Liver (tissue), 8 donors: ENCODE measurements around the gene SMIM45.

ENCODE experiments used
- DNase-seq: peaks from one replicate; pipeline ENCODE4 v3.0.0-alpha.2; 2017; ENCODE audit warnings: low spot score
- H3K27ac ChIP-seq, 2 donors: one replicate each; pipeline ENCODE4 v1.7.0; 2013; ENCODE audit warnings: inconsistent platforms in 2 of 2, low read length in 2 of 2, control low read depth in 1 of 2, low read depth in 1 of 2, mild to moderate bottlenecking in 1 of 2
- H3K27me3 ChIP-seq, 4 donors: one replicate each; pipeline versions ENCODE4 v1.6.1 to v1.7.0; 2013; ENCODE audit warnings: low read length in 3 of 4, inconsistent platforms in 1 of 4, mild to moderate bottlenecking in 1 of 4, moderate library complexity in 1 of 4; ENCODE audit not compliant: control insufficient read depth in 4 of 4, insufficient read depth in 4 of 4
- H3K36me3 ChIP-seq, 4 donors: one replicate each; pipeline versions ENCODE4 v1.6.1 to v1.7.0; 2013; ENCODE audit warnings: low read length in 3 of 4, mild to moderate bottlenecking in 3 of 4, low read depth in 1 of 4, moderate library complexity in 1 of 4; ENCODE audit not compliant: control insufficient read depth in 4 of 4, insufficient read depth in 3 of 4
- H3K4me1 ChIP-seq, 4 donors: one replicate each; pipeline versions ENCODE4 v1.6.1 to v1.7.0; 2013; ENCODE audit warnings: low read length in 3 of 4, mild to moderate bottlenecking in 3 of 4, moderate library complexity in 1 of 4; ENCODE audit not compliant: control insufficient read depth in 4 of 4, insufficient read depth in 4 of 4
- H3K4me3 ChIP-seq, 3 donors: one replicate each; pipeline versions ENCODE4 v1.6.1 to v1.7.0; 2013; ENCODE audit warnings: low read length in 3 of 3, control low read depth in 1 of 3, low read depth in 1 of 3, mild to moderate bottlenecking in 1 of 3
- H3K9ac ChIP-seq, 2 donors: one replicate each; pipeline ENCODE4 v1.7.0; 2013; ENCODE audit warnings: low read length in 2 of 2, mild to moderate bottlenecking in 2 of 2, moderate library complexity in 2 of 2, control low read depth in 1 of 2, low read depth in 1 of 2
- H3K9me3 ChIP-seq, 4 donors: one replicate each; pipeline versions ENCODE4 v1.6.1 to v1.7.0; 2013; ENCODE audit warnings: low read length in 3 of 4; ENCODE audit not compliant: control insufficient read depth in 4 of 4
- CTCF ChIP-seq: fragments of 150-350 bp; IDR thresholded peaks from 2 replicates; pipeline ENCODE4 v1.5.1; 2017; ENCODE audit warnings: improper control_type of control experiment, low read depth, low read length; ENCODE audit not compliant: missing input control
- EGR1 ChIP-seq, 2 donors: IDR thresholded peaks; 2 replicates each; pipeline ENCODE4 v1.6.1; 2016 to 2018; ENCODE audit warnings: antibody characterized with exemption in 2 of 2, low read depth in 2 of 2
- FOXA1 ChIP-seq: IDR thresholded peaks from 2 replicates; pipeline ENCODE4 v1.6.1; 2016; ENCODE audit warnings: antibody characterized with exemption
- FOXA2 ChIP-seq: IDR thresholded peaks from 2 replicates; pipeline ENCODE4 v1.6.1; 2016; ENCODE audit warnings: antibody characterized with exemption
- GABPA ChIP-seq, 2 donors: IDR thresholded peaks in 1 of 2; conservative IDR thresholded peaks in 1 of 2; 2 replicates each; pipeline ENCODE4 v1.6.1; 2016; ENCODE audit warnings: antibody characterized with exemption in 2 of 2, mild to moderate bottlenecking in 1 of 2, moderate library complexity in 1 of 2
- HNF4A ChIP-seq, 2 donors: conservative IDR thresholded peaks; 2 replicates each; pipeline ENCODE4 v1.6.1; 2016; ENCODE audit warnings: antibody characterized with exemption in 2 of 2, mild to moderate bottlenecking in 2 of 2
- HNF4G ChIP-seq: IDR thresholded peaks from 2 replicates; pipeline ENCODE4 v1.6.1; 2016; ENCODE audit warnings: antibody characterized with exemption
- JUND ChIP-seq, 2 donors: IDR thresholded peaks; 2 replicates each; pipeline ENCODE4 v1.6.1; 2016; ENCODE audit warnings: antibody characterized with exemption in 2 of 2
- MAX ChIP-seq: IDR thresholded peaks from 2 replicates; pipeline ENCODE4 v1.6.1; 2016; ENCODE audit warnings: antibody characterized with exemption
- RAD21 ChIP-seq, 2 donors: IDR thresholded peaks; 2 replicates each; pipeline ENCODE4 v1.6.1; 2016; ENCODE audit warnings: antibody characterized with exemption in 2 of 2, mild to moderate bottlenecking in 2 of 2
- REST ChIP-seq: IDR thresholded peaks from 2 replicates; pipeline ENCODE4 v1.6.1; 2016; ENCODE audit warnings: antibody characterized with exemption, mild to moderate bottlenecking
- RXRA ChIP-seq, 2 donors: IDR thresholded peaks; 2 replicates each; pipeline ENCODE4 v1.6.1; 2017 to 2018; ENCODE audit warnings: antibody characterized with exemption in 2 of 2, mild to moderate bottlenecking in 1 of 2
- SP1 ChIP-seq: IDR thresholded peaks from 2 replicates; pipeline ENCODE4 v1.6.1; 2018; ENCODE audit warnings: antibody characterized with exemption, mild to moderate bottlenecking
- TAF1 ChIP-seq: conservative IDR thresholded peaks from 2 replicates; pipeline ENCODE4 v1.6.1; 2016; ENCODE audit warnings: antibody characterized with exemption, mild to moderate bottlenecking
- YY1 ChIP-seq: IDR thresholded peaks from 2 replicates; pipeline ENCODE4 v1.6.1; 2016; ENCODE audit warnings: antibody characterized with exemption, mild to moderate bottlenecking
- WGBS: extraction: QIAGEN DNeasy Blood & Tissue Kit; methylation state at CpG from one replicate; pipeline ENCODE4 v1.1.7; 2013; 5-methylcytosine and 5-hydroxymethylcytosine counted together
- TF ChIP-seq, protein P1 (sequence below): IDR thresholded peaks from 2 replicates; pipeline ENCODE4 v1.6.1; 2016; ENCODE audit warnings: antibody characterized with exemption
- TF ChIP-seq, protein P2 (sequence below): IDR thresholded peaks from 2 replicates; pipeline ENCODE4 v1.6.1; 2016; ENCODE audit warnings: antibody characterized with exemption
- donor health status: healthy.
- donor health status: healthy.
- donor health status: healthy.
- donor health status: healthy.
- donor health status: healthy.

SMIM45 gene

GRCh38 chr22:41978732-41979131 is 26.8 kb downstream of the SMIM45 start (continued):
- TF ChIP-seq GABPA (IDR thresholded peaks at IDR 0.05 in 1 of 2, conservative IDR thresholded peaks at IDR 0.05 in 1 of 2) = no peak
- no peak for TF ChIP-seq FOXA2
- TF ChIP-seq HNF4G = no peak
- no peak for TF ChIP-seq MAX
- TF ChIP-seq SP1 = no peak
- TF ChIP-seq RAD21 (IDR thresholded peaks at IDR 0.05) = no peak
- no peak for TF ChIP-seq EGR1 (IDR thresholded peaks at IDR 0.05; ENCODE audit: low read depth in 2 of 2)

DNA sequence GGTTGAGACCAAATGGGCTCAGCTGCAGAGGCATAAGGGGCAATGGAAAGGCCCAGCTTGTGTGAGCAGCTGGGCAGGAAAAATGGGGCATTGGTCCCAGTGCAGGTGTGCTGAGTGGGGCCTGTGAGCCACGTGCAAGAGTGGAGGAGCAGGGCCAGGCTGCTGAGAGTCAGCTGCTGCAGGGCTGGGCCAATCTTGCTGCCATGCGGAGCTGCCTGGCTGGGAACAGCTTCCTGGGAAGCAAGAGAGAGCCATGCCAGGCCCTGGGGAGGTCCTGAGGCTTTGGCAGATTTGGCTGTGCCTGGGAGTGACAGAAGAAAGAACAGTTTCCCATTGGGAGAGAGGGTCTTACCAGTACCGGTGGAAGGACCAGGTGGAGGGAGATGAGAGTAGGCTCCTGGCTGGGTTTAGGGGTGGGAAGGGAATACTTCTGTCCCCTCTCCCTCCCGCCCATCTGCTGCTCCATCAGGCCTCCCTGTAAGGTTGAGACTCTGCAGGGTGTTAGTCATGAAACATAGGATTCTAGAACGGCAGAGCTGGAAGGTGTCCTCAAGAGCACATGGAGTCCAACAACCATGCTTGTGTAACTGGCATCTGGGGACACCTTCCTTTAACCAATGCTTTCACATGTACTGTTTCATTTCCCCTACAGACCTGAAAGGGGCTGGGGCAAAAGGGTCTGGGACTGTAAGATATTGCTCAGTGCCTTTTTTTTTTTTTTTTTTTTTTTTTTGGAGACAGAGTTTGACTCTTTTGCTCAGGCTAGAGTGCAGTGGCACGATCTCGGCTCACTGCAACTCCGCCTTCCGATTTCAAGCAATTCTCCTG is 27.7 kb downstream of the SMIM45 start:
- DNase-seq = no peak
- H3K4me3 ChIP-seq = no peak overlapping the region
- WGBS = 89% methylated on average over 9 of the region's 9 CpGs

More for the DNA sequence above, 27.7 kb downstream of the SMIM45 start:
- Histone ChIP-seq H3K36me3 (no peaks in the 10 kb centered on the region), H3K27me3 (no peaks in the 10 kb centered on the region), H3K27ac (no peak overlapping the region), H3K9me3 (no peaks in the 10 kb centered on the region), H3K4me1 (peaks cover 5 to 6% (median 6%) of the 10 kb centered on the region in 4 donors), H3K9ac (no peak overlapping the region)
- TF ChIP-seq TAF1 (no peak), CTCF (no peak), MAX (no peak), REST (no peak), RXRA (IDR thresholded peaks at IDR 0.05) (no peak), HNF4A (conservative IDR thresholded peaks at IDR 0.05) (no peak), FOXA2 (no peak), GABPA (IDR thresholded peaks at IDR 0.05 in 1 of 2, conservative IDR thresholded peaks at IDR 0.05 in 1 of 2) (no peak), JUND (IDR thresholded peaks at IDR 0.05) (no peak), RAD21 (IDR thresholded peaks at IDR 0.05) (no peak), HNF4G (no peak), SP1 (no peak), YY1 (no peak), FOXA1 (no peak)
- TF ChIP-seq, protein P1, sequence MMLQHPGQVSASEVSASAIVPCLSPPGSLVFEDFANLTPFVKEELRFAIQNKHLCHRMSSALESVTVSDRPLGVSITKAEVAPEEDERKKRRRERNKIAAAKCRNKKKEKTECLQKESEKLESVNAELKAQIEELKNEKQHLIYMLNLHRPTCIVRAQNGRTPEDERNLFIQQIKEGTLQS = no peak
- TF ChIP-seq, protein P2, sequence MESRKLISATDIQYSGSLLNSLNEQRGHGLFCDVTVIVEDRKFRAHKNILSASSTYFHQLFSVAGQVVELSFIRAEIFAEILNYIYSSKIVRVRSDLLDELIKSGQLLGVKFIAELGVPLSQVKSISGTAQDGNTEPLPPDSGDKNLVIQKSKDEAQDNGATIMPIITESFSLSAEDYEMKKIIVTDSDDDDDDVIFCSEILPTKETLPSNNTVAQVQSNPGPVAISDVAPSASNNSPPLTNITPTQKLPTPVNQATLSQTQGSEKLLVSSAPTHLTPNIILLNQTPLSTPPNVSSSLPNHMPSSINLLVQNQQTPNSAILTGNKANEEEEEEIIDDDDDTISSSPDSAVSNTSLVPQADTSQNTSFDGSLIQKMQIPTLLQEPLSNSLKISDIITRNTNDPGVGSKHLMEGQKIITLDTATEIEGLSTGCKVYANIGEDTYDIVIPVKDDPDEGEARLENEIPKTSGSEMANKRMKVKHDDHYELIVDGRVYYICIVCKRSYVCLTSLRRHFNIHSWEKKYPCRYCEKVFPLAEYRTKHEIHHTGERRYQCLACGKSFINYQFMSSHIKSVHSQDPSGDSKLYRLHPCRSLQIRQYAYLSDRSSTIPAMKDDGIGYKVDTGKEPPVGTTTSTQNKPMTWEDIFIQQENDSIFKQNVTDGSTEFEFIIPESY = no peak
